WERI-Rb-1 (cell line): ENCODE measurements around the gene ELK1.

Source experiments
- DNase-seq: peaks from one replicate; pipeline ENCODE4 v3.0.0-alpha.2; 2020
- H3K27ac ChIP-seq: fragments of 250-450 bp; sonication (Bioruptor Pico); 2 replicates; pipeline ENCODE4 v1.5.1; 2020; ENCODE audit warnings: mild to moderate bottlenecking, moderate library complexity
- H3K27me3 ChIP-seq: fragments of 250-450 bp; sonication (Bioruptor Pico); 2 replicates; pipeline ENCODE4 v1.5.1; 2021; ENCODE audit warnings: mild to moderate bottlenecking, low read depth, moderate library complexity; ENCODE audit not compliant: insufficient read depth, severe bottlenecking
- H3K36me3 ChIP-seq: fragments of 250-450 bp; sonication (Bioruptor Pico); 2 replicates; pipeline ENCODE4 v1.5.1; 2020; ENCODE audit warnings: mild to moderate bottlenecking, moderate library complexity
- H3K4me3 ChIP-seq: 2 replicates; pipeline ENCODE4 v1.5.1; 2011; ENCODE audit warnings: low read depth, mild to moderate bottlenecking, control low read depth, low read length
- H3K9me3 ChIP-seq: fragments of 250-450 bp; sonication (Bioruptor Pico); 2 replicates; pipeline ENCODE4 v1.5.1; 2021; ENCODE audit warnings: mild to moderate bottlenecking, moderate library complexity; ENCODE audit not compliant: severe bottlenecking
- CTCF ChIP-seq: IDR thresholded peaks from 2 replicates; pipeline ENCODE4 v1.5.1; 2011; ENCODE audit warnings: low read depth, mild to moderate bottlenecking, control low read depth, inconsistent platforms, low read length

The ELK1 gene

GRCh38 chrX:47649781-47650163, 591 bp downstream of the ELK1 start:
- Histone ChIP-seq H3K4me3 (peak overlapping the region; percentile 72), H3K27ac (no peak overlapping the region), H3K27me3 (peaks cover 5% of the 10 kb centered on the region), H3K9me3 (no peaks in the 10 kb centered on the region), H3K36me3 (peaks cover 6% of the 10 kb centered on the region; the same call in 1 of the 2 replicates)
- DNase-seq, result no peak
- no peak for TF ChIP-seq CTCF

GRCh38 chrX:47649271-47649670, 1.1 kb downstream of the ELK1 start:
- no peak for DNase-seq
- Histone ChIP-seq H3K36me3 (peaks cover 6% of the 10 kb centered on the region; the same call in 1 of the 2 replicates), H3K27ac (no peak overlapping the region), H3K9me3 (no peaks in the 10 kb centered on the region), H3K27me3 (peaks cover 5% of the 10 kb centered on the region), H3K4me3 (peak overlapping the region; percentile 72)
- TF ChIP-seq CTCF, result no peak

DNA sequence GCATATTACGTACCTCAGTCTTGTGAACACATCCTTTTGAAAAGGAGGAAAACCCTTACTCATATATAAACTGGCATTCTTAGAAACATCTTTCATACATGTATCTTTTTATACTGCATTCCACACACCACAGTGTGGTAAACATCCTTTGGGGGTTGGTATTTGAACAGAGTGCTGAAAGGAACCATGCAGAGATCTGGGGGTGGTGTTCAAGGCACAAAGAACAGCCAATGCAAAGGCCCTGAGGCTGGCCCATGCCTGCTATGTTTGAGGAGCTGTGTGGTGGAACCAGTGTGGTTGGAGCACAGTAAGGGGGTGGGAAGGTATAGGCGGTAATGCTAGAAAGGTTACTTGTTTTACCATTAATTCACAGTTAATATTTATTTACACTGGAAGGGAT, 2.0 kb downstream of the ELK1 start:
- H3K9me3 ChIP-seq, result no peaks in the 10 kb centered on the region
- peaks cover 6% of the 10 kb centered on the region; the same call in 1 of the 2 replicates for H3K36me3 ChIP-seq
- H3K27ac ChIP-seq, result no peak overlapping the region
- peaks cover 5% of the 10 kb centered on the region for H3K27me3 ChIP-seq
- no peak overlapping the region for H3K4me3 ChIP-seq
- TF ChIP-seq CTCF, result no peak
- no peak for DNase-seq

GRCh38 chrX:47646636-47647035, 3.7 kb downstream of the ELK1 start:
- DNase-seq, result no peak
- no peaks in the 10 kb centered on the region for H3K27me3 ChIP-seq
- no peak overlapping the region for H3K27ac ChIP-seq
- no peak overlapping the region for H3K4me3 ChIP-seq
- no peaks in the 10 kb centered on the region for H3K9me3 ChIP-seq
- no peak for TF ChIP-seq CTCF
- peaks cover 9% of the 10 kb centered on the region for H3K36me3 ChIP-seq

DNA sequence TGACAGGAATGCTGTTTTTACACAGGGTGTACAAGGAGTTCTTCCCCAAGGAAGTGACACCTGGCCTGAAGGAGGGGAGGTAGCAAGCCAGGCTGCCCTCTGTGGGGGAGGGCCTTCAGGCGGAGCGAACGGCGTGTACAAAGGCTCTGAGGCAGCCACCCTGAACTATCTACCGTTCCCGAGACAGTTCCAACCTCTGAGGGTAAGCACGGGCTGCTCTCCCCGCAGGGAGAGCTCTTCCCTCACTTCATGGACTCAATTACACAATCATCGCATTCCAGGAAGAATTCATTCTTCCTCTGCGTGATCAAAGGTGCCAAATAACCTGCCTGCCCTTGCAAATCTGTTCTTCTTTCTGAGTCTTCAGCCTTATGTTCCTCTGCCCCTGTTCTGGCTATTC, 4.8 kb downstream of the ELK1 start:
- DNase-seq, result no peak
- H3K36me3 ChIP-seq, result peaks cover 10% of the 10 kb centered on the region
- TF ChIP-seq CTCF, result no peak
- H3K4me3 ChIP-seq, result no peak overlapping the region
- H3K27ac ChIP-seq, result no peak overlapping the region
- no peaks in the 10 kb centered on the region for H3K9me3 ChIP-seq
- no peaks in the 10 kb centered on the region for H3K27me3 ChIP-seq

DNA sequence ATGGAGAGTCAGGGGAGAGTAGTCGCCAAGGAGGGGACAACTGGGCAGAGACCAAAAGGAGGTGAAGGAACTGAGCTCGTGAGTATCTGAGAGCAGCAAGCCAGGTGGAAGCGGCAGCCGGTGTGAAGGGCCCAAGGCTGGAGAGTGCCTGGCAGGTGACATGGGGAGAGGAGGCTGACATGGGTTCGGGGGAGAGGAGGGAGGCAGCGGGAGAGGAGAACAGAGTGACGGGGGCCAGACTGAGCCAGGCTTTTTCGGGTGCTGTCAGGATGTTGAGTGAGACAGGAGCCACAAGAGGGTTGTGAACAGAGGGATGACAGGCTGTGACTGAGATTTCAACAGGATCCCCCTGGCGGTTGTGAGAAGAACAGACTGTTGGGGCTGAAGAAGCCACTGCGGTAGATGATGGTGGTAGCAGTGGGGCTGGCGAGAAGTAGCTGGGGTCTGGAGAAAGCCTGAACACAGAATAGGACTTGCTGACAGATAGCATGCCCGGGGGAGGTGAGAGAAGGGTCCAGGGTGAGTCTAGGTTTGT, 5.7 kb downstream of the ELK1 start:
- Histone ChIP-seq H3K36me3 (peaks cover 19% of the 10 kb centered on the region), H3K27ac (no peak overlapping the region), H3K27me3 (peaks cover 3% of the 10 kb centered on the region), H3K4me3 (no peak overlapping the region), H3K9me3 (no peaks in the 10 kb centered on the region)
- DNase-seq, result no peak
- peak; percentile 48 for TF ChIP-seq CTCF
